Calu3 (cell line): Measurements from ENCODE around the gene GUCY1B1. TPM values are rescaled to one million over a fixed set of nuclear protein-coding genes. Genes with fewer than 3 reads are reported as not detected.

Experiments
- BruUV-seq: library from RNA; stranded (reverse); fragments of 400-500 nt; replicated peaks from 2 replicates; lab custom pipeline; 2021; lab: Mats Ljungman, UMichigan
- CTCF ChIA-PET: fragments of 300-600 bp; sonication (Branson Sonifier 250); formaldehyde crosslinking; loops from one replicate; lab custom pipeline; 2022; ENCODE audit warnings: antibody characterized with exemption; lab: Charles Lee
- DNase-seq: peaks from one replicate; pipeline ENCODE4 v3.0.0; 2022
- H3K27ac Mint-ChIP-seq: one replicate; pipeline ENCODE4 v1.8.0; 2022; ENCODE audit warnings: mixed read lengths; ENCODE audit not compliant: unreplicated experiment
- H3K27me3 Mint-ChIP-seq: one replicate; pipeline ENCODE4 v1.8.0; 2022; ENCODE audit warnings: mixed read lengths; ENCODE audit not compliant: unreplicated experiment
- H3K36me3 Mint-ChIP-seq: one replicate; pipeline ENCODE4 v1.8.0; 2022; ENCODE audit warnings: mild to moderate bottlenecking, moderate library complexity, mixed read lengths; ENCODE audit not compliant: insufficient read depth, unreplicated experiment
- H3K4me1 Mint-ChIP-seq: one replicate; pipeline ENCODE4 v1.8.0; 2022; ENCODE audit warnings: mild to moderate bottlenecking, low read depth, mixed read lengths; ENCODE audit not compliant: unreplicated experiment
- H3K4me3 Mint-ChIP-seq: one replicate; pipeline ENCODE4 v1.8.0; 2022; ENCODE audit warnings: mild to moderate bottlenecking, low read depth, moderate library complexity, mixed read lengths; ENCODE audit not compliant: unreplicated experiment
- H3K9me3 Mint-ChIP-seq: one replicate; pipeline ENCODE4 v1.8.0; 2022; ENCODE audit warnings: low read depth, mixed read lengths; ENCODE audit not compliant: unreplicated experiment
- intact Hi-C: fragments of 100-400 bp; cut with micrococcal nuclease; formaldehyde crosslinking; loops from one replicate; pipeline ENCODE4 v1.10.0; 2022; ENCODE audit not compliant: unreplicated experiment
- total RNA-seq: library from RNA; stranded (reverse); gene quantifications from 2 replicates; pipeline ENCODE4 v1.2.3, GENCODE V29; 2022
- TF ChIP-seq, protein P1 (sequence below): fragments of 200-600 bp; IDR thresholded peaks from one replicate; pipeline ENCODE4 v1.8.0; 2022; ENCODE audit warnings: antibody characterized with exemption; ENCODE audit not compliant: unreplicated experiment

Gene GUCY1B1
- total RNA-seq, 1 experiment from 2014 or later: 19.3 TPM

DNA sequence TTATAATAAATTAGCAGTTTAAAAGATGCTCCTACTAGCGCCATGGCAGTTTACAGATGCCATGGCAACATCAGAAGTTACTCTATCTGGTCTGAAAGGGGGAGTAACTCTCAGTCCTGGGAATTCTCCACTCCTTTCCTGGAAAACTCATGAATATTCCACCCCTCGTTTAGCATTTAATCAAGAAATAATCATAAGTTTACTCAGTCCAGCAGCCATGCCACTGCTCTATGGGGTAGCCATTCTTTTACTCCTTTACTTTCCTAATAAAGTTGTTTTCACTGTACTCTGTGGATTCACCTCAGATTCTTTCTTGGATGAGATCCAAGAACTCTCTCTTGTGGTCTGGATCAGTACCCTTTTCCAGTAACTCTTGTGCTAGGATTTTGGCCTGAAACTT lies 52.3 kb downstream of the GUCY1B1 start:
- Mint-ChIP-seq H3K9me3 (no peaks in the 10 kb centered on the region), H3K27ac (no peak overlapping the region), H3K36me3 (peaks cover 6% of the 10 kb centered on the region), H3K4me3 (no peak overlapping the region), H3K4me1 (no peaks in the 10 kb centered on the region), H3K27me3 (no peaks in the 10 kb centered on the region)
- CTCF ChIA-PET: interaction anchor here (1.9 kb wide), 1 partner anchor 142 kb away, joined by 20 read pairs; the partner anchor contains the start of gene CTSO
- no TSS peak for BruUV-seq
- TF ChIP-seq, protein P1, sequence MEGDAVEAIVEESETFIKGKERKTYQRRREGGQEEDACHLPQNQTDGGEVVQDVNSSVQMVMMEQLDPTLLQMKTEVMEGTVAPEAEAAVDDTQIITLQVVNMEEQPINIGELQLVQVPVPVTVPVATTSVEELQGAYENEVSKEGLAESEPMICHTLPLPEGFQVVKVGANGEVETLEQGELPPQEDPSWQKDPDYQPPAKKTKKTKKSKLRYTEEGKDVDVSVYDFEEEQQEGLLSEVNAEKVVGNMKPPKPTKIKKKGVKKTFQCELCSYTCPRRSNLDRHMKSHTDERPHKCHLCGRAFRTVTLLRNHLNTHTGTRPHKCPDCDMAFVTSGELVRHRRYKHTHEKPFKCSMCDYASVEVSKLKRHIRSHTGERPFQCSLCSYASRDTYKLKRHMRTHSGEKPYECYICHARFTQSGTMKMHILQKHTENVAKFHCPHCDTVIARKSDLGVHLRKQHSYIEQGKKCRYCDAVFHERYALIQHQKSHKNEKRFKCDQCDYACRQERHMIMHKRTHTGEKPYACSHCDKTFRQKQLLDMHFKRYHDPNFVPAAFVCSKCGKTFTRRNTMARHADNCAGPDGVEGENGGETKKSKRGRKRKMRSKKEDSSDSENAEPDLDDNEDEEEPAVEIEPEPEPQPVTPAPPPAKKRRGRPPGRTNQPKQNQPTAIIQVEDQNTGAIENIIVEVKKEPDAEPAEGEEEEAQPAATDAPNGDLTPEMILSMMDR: no peak
- no peak for DNase-seq
- intact Hi-C loops: no loop called here

DNA sequence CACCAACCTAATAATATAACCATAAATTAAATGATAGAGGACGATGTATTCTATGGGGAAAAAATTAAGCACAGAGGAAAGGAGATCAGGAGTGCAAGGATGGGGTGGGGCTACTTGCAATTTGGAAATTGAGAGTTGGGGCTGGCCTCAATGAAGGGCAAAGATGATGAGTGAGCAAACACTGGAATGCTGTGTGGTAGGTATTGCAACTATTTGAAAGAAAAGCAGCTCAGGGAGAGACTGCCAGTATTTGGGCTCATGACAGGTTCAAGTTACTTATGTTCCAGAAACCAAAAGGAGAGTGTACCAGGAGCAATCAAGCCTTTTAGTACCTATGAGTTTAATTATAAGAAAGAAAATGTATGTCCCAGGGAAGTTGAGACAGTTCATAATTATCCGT lies 59.8 kb downstream of the GUCY1B1 start:
- Mint-ChIP-seq H3K27ac (no peak overlapping the region), H3K36me3 (no peaks in the 10 kb centered on the region), H3K4me1 (peaks cover 9% of the 10 kb centered on the region), H3K27me3 (no peaks in the 10 kb centered on the region), H3K4me3 (no peak overlapping the region), H3K9me3 (no peaks in the 10 kb centered on the region)
- intact Hi-C loops: no loop called here
- no peak for DNase-seq
- no TSS peak for BruUV-seq
- TF ChIP-seq, protein P1: no peak
- CTCF ChIA-PET: interaction anchor here (0.5 to 0.8 kb wide), 2 partner anchors 9 to 393 kb away, joined by 3 to 4 read pairs; no protein-coding TSS in a partner anchor

DNA sequence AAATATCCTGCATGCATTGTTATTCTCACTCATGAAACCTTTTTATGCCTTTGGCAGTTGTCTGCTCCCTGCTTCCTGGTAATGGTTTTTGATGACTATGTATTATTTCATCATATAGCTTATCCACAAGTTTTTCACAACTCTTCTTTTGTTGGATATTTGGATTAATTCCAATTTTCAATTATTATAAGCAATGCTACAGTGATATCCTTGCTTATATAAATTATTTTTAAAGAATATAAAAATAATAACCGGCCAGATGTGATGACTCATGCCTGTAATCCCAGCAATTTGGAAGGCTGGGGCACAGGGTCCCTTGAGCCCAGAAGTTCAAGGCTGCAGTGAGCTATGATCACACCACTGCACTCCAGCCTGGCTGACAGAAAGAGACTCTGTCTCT lies 60.2 kb downstream of the GUCY1B1 start:
- no peaks in the 10 kb centered on the region for H3K36me3 Mint-ChIP-seq
- no peak overlapping the region for H3K4me3 Mint-ChIP-seq
- intact Hi-C loops: no loop called here
- CTCF ChIA-PET: interaction anchor here (0.8 kb wide), 1 partner anchor 394 kb away, joined by 4 read pairs; no protein-coding TSS in a partner anchor
- DNase-seq: no peak
- no peaks in the 10 kb centered on the region for H3K9me3 Mint-ChIP-seq
- TF ChIP-seq, protein P1: no peak
- H3K27ac Mint-ChIP-seq: no peak overlapping the region
- no peaks in the 10 kb centered on the region for H3K27me3 Mint-ChIP-seq
- BruUV-seq: no TSS peak
- peaks cover 9% of the 10 kb centered on the region for H3K4me1 Mint-ChIP-seq

DNA sequence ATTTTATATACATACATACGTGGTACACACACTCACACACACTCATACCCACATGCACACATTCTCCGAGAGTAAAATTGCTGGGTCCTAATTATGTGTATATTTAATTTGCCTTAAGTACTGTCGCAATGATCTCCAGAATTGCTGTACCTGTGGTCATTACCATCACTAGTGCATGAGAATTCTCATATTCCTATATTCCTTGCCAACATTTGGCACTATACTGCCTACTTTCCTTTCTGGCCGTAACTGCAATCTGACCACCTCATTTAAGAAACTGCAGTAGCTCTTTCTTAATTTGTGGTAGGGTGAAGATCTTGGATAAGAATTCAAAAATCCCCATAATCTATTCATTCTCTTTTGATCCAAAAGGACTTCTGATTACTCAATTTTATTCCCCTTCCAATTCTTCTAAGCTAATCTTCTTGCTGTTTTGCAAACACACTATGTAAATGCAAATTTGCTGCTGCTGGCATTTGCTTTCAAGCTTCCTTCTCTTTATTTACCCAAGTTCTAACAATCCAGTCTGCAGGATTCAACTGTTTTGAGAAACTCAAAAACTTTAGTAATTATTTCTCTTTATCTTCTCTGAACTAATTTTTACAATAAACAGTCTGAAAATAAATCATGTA lies 62.2 kb downstream of the GUCY1B1 start:
- Mint-ChIP-seq H3K27me3 (no peaks in the 10 kb centered on the region), H3K4me3 (no peak overlapping the region), H3K36me3 (no peaks in the 10 kb centered on the region), H3K9me3 (no peaks in the 10 kb centered on the region), H3K27ac (no peak overlapping the region), H3K4me1 (peaks cover 9% of the 10 kb centered on the region)
- intact Hi-C loops: no loop called here
- BruUV-seq: no TSS peak
- DNase-seq: no peak
- TF ChIP-seq, protein P1: no peak
- CTCF ChIA-PET: no interaction called here
